ENCODE results near the gene LCE3B. TPM values are rescaled to one million over a fixed set of nuclear protein-coding genes. Genes with fewer than 3 reads are reported as not detected.

LCE3B gene
- total RNA-seq, 1 donor from 2014 or later: not detected

- intact Hi-C loops (cut with micrococcal nuclease): no loop called here
These were observed 44.1 kb downstream of the LCE3B start for GRCh38 chr1:152657677-152658076.

- intact Hi-C loops (cut with micrococcal nuclease): no loop called here
These were observed 45.0 kb downstream of the LCE3B start for GRCh38 chr1:152658649-152659048.

GRCh38 chr1:152663098-152663497 is 49.5 kb downstream of the LCE3B start, which contains the start of gene LCE2D:
Gene LCE2D, plus strand, starts transcription at chr1:152663380. Its CDS starts 726 bp downstream, at chr1:152664106.
- intact Hi-C loops (cut with micrococcal nuclease): no loop called here

Other genes starting within 250 kb of the LCE3B start
- not detected in 2 replicates for gene CRNN, start 199.5 kb upstream of the LCE3B start, total RNA-seq
- gene LCE5A, start 103.0 kb upstream of the LCE3B start, total RNA-seq: not detected in 2 replicates
- not detected in 2 replicates for gene CRCT1, start 99.3 kb upstream of the LCE3B start, total RNA-seq
- not detected in 2 replicates for gene LCE3E, start 47.0 kb upstream of the LCE3B start, total RNA-seq
- not detected in 2 replicates for gene LCE3D, start 33.3 kb upstream of the LCE3B start, total RNA-seq
- gene LCE3C, start 13.6 kb upstream of the LCE3B start, total RNA-seq: not detected in 2 replicates
- not detected in 2 replicates for gene LCE3A, start 9.3 kb downstream of the LCE3B start, total RNA-seq
- gene LCE2D, start 49.6 kb downstream of the LCE3B start, total RNA-seq: not detected in 2 replicates
- gene LCE2C, start 61.5 kb downstream of the LCE3B start, total RNA-seq: not detected in 2 replicates
- gene LCE2B, start 72.3 kb downstream of the LCE3B start, total RNA-seq: not detected in 2 replicates
- not detected in 2 replicates for gene LCE2A, start 84.5 kb downstream of the LCE3B start, total RNA-seq
- not detected in 2 replicates for gene LCE4A, start 94.3 kb downstream of the LCE3B start, total RNA-seq
- not detected in 2 replicates for gene KPRP, start 144.2 kb downstream of the LCE3B start, total RNA-seq
- gene LCE1F, start 161.3 kb downstream of the LCE3B start, total RNA-seq: not detected in 2 replicates
- not detected in 2 replicates for gene LCE1E, start 172.4 kb downstream of the LCE3B start, total RNA-seq
- not detected in 2 replicates for gene LCE1D, start 182.9 kb downstream of the LCE3B start, total RNA-seq
- not detected in 2 replicates for gene LCE1C, start 192.8 kb downstream of the LCE3B start, total RNA-seq
- gene LCE1B, start 198.2 kb downstream of the LCE3B start, total RNA-seq: not detected in 2 replicates
- gene LCE1A, start 213.7 kb downstream of the LCE3B start, total RNA-seq: not detected in 2 replicates
- gene LCE6A, start 229.0 kb downstream of the LCE3B start, total RNA-seq: not detected in 2 replicates
- gene LCE7A, start 246.2 kb downstream of the LCE3B start, total RNA-seq: not detected in 2 replicates

Measured in T-helper 1 cell treated with Interleukin-12 subunit alpha and Interleukin-12 subunit beta and Interleukin-4 antibody, amounts not matched to agents 30 ng/mL and 1 ng/mL, for 36 hours (primary cell).